Measurements from ENCODE around the gene TMEM89.

GRCh38 chr3:48642605-48643004 is 21.0 kb upstream of the TMEM89 start:
- TF ChIP-seq, protein P1, sequence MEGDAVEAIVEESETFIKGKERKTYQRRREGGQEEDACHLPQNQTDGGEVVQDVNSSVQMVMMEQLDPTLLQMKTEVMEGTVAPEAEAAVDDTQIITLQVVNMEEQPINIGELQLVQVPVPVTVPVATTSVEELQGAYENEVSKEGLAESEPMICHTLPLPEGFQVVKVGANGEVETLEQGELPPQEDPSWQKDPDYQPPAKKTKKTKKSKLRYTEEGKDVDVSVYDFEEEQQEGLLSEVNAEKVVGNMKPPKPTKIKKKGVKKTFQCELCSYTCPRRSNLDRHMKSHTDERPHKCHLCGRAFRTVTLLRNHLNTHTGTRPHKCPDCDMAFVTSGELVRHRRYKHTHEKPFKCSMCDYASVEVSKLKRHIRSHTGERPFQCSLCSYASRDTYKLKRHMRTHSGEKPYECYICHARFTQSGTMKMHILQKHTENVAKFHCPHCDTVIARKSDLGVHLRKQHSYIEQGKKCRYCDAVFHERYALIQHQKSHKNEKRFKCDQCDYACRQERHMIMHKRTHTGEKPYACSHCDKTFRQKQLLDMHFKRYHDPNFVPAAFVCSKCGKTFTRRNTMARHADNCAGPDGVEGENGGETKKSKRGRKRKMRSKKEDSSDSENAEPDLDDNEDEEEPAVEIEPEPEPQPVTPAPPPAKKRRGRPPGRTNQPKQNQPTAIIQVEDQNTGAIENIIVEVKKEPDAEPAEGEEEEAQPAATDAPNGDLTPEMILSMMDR (tag by site-specific recombination; IDR thresholded peaks at IDR 0.05): no peak
- no peak for TF ChIP-seq SETDB1 (IDR thresholded peaks at IDR 0.05; ENCODE audit: insufficient read length, low read length)
- no peak for TF ChIP-seq WT1 (tag by site-specific recombination; IDR thresholded peaks at IDR 0.05)
- no peak for TF ChIP-seq ZBTB21 (tag by site-specific recombination; IDR thresholded peaks at IDR 0.05)
- TF ChIP-seq ZBTB8A (tag by site-specific recombination; IDR thresholded peaks at IDR 0.05): no peak
- no peak for TF ChIP-seq SP2 (tag by site-specific recombination; IDR thresholded peaks at IDR 0.05)
- TF ChIP-seq ZNF214 (tag by site-specific recombination; IDR thresholded peaks at IDR 0.05; ENCODE audit: borderline replicate concordance): no peak
- TF ChIP-seq ZNF132 (tag by site-specific recombination; IDR thresholded peaks at IDR 0.05; ENCODE audit: borderline replicate concordance): no peak
- TF ChIP-seq, protein P2, sequence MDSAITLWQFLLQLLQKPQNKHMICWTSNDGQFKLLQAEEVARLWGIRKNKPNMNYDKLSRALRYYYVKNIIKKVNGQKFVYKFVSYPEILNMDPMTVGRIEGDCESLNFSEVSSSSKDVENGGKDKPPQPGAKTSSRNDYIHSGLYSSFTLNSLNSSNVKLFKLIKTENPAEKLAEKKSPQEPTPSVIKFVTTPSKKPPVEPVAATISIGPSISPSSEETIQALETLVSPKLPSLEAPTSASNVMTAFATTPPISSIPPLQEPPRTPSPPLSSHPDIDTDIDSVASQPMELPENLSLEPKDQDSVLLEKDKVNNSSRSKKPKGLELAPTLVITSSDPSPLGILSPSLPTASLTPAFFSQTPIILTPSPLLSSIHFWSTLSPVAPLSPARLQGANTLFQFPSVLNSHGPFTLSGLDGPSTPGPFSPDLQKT (IDR thresholded peaks at IDR 0.05; ENCODE audit: borderline replicate concordance, low read depth, low read length): no peak
- TF ChIP-seq SALL2 (tag by site-specific recombination; IDR thresholded peaks at IDR 0.05; ENCODE audit: borderline replicate concordance): no peak
- no peak for TF ChIP-seq ZNF658 (tag by site-specific recombination; IDR thresholded peaks at IDR 0.05)
- TF ChIP-seq ZNF785 (tag by site-specific recombination; IDR thresholded peaks at IDR 0.05): no peak
- no peak for TF ChIP-seq YY1 (tag by site-specific recombination; IDR thresholded peaks at IDR 0.05)
- no peak for TF ChIP-seq REST (tag by site-specific recombination; IDR thresholded peaks at IDR 0.05)

Data from HEK293 (cell line).